HS-27A (cell line): Measurements from ENCODE around the gene PLB1.

ENCODE experiments used
- DNase-seq: peaks from one replicate; pipeline ENCODE4 v3.0.0-alpha.2; 2012; ENCODE audit warnings: low read depth, missing footprints

Gene PLB1

DNA sequence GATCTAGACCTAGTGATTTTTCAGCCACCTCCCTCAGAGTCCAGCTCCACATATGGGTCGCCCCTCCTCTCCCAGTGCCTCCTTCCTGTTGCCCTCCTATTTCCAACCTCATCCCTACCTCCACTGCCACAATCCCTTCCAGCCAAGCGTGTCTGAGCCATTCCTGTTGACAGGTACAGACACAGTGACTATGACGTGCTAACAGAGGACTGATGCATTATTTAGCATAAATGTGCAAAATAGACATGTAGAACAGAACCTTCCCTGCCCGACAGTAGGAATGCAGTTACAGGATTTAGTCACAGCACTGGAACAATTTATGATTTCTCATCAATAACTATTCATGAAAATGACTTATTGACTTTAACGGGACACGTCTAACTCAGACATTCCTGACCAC lies 171.4 kb downstream of the PLB1 start:
- no peak for DNase-seq

DNA sequence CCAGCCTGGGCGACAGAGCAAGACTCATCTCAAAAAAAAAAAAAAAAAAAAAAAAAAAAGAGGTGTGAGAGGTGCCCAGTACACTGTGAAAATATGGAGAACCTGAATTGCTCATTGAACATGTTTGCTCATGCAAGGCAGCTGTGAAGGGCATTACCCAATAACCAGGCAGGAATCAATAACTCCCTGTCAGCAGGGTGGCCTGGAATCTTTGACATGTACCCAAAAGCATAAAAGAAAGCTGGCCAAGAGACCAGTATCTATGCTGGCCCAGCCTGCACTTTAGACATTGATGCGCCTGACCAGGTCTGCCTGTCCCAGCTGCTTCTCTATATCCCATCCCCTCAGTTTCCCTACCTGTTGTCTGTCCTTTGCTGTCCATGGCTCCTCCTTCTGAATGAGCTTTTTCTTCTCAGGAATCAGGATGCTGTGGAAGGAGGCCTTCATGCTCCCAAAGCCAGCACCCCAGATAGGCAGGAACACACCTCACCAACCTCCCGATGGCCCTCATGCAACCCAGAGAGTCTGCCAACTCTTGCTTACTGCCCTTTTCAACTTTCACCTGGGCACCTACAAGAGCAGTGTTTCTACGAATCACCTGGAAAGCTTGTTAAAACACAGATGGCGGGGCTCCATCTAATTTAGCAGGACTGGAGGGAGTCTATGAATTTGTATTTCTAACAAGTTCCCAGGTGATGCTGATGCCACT lies 172.4 kb downstream of the PLB1 start:
- no peak for DNase-seq

- no peak for DNase-seq
Measured at GRCh38 chr2:28668880-28669279, 173.0 kb downstream of the PLB1 start.

GRCh38 chr2:28670856-28671255 lies 175.0 kb downstream of the PLB1 start:
- DNase-seq, result no peak

DNA sequence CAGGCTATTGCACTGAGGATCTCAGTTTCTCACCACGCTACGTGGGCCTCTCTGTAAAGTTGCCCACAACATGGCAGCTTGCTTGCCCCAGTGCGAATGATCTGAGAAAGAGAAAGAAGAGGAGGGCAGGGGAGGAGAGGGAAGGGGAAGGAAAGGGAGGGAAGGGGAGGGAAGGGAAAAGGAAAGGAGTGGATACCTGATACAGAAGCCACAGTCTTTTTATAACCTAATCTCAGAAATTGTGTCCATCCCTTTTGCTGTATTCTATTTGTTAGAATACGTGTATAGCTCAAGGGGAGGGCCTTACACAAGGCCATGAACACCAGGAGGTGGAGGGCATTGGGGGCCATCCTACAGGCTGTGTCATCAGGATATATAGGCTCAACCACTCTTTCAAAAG lies 177.5 kb downstream of the PLB1 start:
- DNase-seq, result no peak

GRCh38 chr2:28674062-28674712 lies 178.3 kb downstream of the PLB1 start:
- DNase-seq, result no peak

DNA sequence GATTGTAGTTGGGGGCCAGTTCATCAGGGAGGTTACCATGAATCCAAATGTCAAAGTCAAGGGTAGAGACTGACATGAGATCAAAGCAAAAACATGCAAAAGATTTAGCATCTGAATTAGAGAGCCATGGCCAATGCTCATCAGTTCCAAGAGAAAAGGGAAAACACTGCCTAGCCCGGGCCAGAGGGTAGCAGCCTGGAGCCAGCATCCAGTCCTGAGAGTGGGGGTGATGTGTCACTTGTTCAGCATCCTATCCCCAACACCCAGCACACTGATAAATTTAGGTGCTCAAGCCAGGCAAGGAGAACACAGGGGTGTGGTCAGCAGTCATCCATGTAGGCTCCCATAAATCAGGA lies 178.8 kb downstream of the PLB1 start:
- DNase-seq, result no peak

- no peak for DNase-seq
Measured at GRCh38 chr2:28676152-28676835, 180.4 kb downstream of the PLB1 start.

- no peak for DNase-seq
Measured at GRCh38 chr2:28678175-28678855, 182.5 kb downstream of the PLB1 start.

DNA sequence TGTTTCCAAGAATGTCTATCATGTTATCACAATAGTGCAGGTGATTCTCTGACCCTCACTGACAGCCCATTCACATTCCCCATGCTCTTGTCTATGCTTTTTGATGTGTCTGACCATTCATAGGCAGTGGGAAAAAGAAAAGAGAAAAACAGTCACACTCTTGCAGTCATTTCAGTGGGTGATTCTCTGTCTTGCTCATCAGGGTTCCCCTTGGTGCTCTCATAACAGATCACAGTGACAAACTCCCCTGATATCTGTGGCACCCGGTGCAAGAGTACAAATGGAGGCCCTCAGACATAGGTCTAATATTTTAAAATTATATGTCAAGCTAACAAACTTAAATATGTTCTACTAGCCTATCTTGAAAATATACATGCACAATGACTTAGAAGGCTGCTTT lies 183.1 kb downstream of the PLB1 start:
- no peak for DNase-seq

GRCh38 chr2:28680657-28681056 lies 184.8 kb downstream of the PLB1 start:
- no peak for DNase-seq

DNA sequence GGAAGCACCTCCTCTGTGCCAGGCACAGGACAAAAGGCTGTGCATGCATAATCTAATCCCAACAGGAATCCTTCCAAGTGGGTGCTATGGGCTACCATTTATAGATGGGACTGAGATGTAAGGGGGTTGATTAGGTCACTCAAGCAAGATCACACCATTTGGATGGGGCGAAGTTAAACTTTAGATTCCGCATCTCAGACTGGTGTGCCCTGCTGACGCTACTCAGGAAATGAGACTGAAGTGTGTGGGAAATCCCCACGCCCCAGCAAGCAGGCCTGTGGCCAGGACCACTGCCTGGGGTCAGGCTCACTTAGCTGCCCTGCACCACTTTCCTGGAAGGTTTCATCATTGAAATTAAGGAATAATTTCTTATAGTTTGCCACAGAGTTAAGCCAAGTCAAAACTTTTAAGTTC lies 185.3 kb downstream of the PLB1 start:
- DNase-seq, result no peak

GRCh38 chr2:28681606-28682005 lies 185.7 kb downstream of the PLB1 start:
- DNase-seq, result no peak

DNA sequence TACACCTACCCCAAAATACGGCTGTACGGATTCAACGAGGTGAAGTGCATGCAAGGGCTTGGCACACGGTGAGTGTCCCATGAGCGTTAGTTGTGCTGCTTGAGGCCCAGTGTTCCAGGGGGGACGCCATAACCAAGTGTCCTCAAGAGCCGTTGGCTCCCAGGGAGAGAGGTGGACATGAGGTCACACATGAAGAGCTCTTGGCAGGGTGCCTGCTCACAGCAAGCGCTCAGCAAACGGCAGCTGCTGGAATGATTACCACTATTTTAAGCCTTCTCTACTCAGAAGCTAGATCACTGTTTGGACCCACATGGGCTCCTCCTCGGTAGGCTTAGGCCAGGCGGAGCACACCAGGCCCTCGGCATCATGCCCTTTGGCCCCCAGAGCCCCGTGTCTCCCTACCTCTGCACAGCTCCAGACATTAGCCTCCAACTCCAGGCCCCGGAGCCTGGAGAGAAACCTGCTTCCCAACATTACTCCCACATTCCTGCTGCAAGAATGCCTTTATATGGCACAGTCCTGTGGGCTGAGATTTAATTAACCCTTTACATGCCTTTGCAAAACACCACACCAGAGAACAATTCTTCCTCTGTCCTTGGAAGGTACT lies 187.3 kb downstream of the PLB1 start:
- no peak for DNase-seq

DNA sequence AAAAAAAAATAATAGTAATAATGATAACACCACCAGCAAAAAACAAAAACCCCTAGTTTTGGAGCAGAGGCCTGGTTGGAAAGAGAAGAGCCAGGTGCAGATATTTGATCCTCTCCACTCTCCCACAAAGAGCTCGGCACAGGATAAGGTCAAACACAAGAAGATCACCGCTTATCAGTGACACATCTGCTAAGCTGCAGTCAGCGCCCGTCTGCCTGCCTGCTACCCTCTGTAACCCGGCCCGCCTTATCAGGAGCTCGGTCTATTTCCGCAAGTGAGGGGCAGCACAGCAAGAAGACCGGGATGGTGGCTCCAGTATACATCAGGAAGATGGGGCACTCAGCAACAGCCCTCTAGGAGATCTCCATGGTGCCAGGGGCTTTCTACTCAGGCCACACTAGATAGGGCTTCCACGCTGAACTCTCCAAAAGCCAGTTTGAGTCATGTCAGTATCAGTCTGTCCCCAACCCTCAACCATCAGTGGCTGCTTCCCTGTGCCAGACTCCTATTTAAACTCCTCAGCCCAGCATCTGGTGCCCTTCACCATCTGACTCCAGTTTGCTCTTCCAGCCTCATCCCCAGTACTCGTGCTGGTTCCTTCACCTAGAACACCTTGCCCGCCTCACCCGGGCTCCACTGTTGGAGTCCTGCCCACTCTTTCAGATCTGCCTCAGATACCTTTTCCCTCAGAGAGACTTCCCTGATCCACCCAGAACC lies 188.4 kb downstream of the PLB1 start:
- no peak for DNase-seq

- DNase-seq, result no peak
Measured at GRCh38 chr2:28687171-28687570, 191.3 kb downstream of the PLB1 start.

DNA sequence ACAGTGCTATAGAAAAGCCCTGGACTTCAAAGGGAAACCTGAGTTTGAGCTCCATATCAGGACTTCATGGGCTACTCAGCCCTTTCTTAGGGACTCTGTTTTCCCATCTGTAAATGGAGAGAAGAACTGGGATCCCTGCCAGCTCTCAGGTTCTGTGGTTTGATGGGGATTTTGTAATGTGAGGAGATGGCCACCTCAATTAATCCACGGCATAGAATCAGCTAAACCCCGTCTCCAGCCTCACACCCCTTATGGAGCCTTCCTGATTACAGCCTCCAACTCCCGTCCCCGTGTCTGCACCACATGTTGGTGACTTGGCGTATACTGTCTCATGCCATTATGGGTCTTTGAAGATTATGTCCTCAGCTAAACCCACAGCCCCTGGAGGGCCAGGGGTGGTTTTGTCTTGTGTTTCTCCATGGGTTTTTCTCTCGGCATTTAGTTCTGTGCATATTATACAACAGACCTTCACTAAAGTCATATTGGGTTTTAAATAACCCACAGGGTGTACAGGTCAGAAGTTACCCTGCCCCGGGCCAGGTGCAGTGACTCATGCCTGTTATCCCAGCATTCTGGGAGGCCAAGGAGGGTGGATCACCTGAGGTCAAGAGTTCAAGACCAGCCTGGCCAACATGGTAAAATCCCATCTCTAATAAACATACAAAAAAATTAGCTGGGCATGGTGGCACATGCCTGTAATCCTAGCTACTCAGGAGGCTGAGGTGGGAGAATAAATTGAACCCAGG lies 192.0 kb downstream of the PLB1 start:
- no peak for DNase-seq

GRCh38 chr2:28688818-28689217 lies 193.0 kb downstream of the PLB1 start:
- DNase-seq, result no peak

DNA sequence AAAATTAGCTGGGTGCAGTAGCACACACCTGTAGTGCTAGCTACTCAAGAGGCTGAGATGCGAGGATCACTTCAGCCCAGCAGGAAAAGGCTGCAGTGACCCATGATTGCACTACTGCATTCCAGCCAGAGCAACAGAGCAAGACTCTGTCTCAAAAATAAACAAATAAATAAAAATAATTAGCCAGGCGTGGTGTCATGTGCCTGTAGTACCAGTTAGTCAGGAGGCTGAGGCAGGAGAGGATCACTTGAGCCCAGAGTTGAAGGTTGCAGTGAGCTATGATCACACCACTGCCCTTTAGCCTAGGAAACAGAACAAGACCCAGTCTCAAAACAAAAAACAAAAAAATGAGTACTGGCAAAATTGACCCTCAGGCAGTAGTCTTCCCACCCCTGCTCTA lies 193.9 kb downstream of the PLB1 start:
- DNase-seq, result no peak

DNA sequence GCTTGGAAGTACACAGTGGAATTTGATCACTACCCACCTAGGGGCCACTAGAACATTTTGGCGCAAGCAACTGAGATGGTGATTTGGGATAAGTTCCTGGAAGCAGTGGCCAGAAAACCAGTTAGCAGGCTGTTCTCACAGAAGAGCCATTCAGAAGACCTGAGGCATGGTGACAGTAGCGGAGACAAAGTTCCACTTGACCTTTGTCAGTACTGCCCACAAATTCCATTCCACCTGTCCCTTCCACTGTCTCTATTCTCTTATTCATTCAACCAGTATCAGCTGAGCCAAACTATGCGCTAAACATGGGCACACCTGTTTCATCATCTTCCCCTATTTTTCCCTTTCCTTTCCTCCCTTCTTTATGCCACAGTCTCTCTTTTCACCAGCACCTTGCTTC lies 196.6 kb downstream of the PLB1 start:
- no peak for DNase-seq

DNA sequence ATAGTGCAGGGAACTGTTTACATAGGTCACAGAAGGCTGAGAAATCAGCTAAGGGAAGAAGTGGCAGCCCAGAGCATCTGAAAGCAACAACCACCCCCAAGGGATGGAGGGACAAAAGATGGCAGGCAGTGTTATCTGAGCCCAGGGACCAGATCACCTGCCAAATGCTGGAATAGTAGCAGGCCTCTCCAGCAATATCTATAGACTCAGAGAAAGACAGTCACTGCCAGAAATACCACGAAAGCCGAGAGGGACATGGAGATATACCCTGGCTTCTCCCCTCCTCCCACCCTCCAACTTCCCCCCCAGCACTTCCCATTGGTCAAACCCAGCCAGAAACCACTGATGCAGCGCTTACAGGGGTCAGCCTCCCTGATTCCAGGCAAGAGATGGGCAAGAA lies 197.4 kb downstream of the PLB1 start:
- DNase-seq, result no peak
